Lung (tissue), 12 donors: Measurements from ENCODE around the gene SESN2. TPM values are rescaled to one million over a fixed set of nuclear protein-coding genes. Genes with fewer than 3 reads are reported as not detected.

Source experiments
- ATAC-seq: fragments of 200-7000 bp; cut with Tn5 transposase; one replicate; pipeline ENCODE4 v1.9.1; 2020; ENCODE audit warnings: moderate number of reproducible peaks; ENCODE audit not compliant: insufficient read depth, low FRiP score
- DNase-seq, 3 donors: peaks; one replicate each; pipeline ENCODE4 v3.0.0-alpha.2; 2013 to 2017
- H3K27ac ChIP-seq, 2 donors: one replicate each; pipeline ENCODE4 v1.5.1; 2013; ENCODE audit warnings: mild to moderate bottlenecking in 2 of 2, moderate library complexity in 2 of 2, control low read depth in 1 of 2, inconsistent platforms in 1 of 2, low read depth in 1 of 2, low read length in 1 of 2
- H3K27me3 ChIP-seq, 3 donors: one replicate each; pipeline ENCODE4 v1.5.1; 2013; ENCODE audit warnings: low read length in 2 of 3; ENCODE audit not compliant: control insufficient read depth in 3 of 3, insufficient read depth in 3 of 3
- H3K36me3 ChIP-seq, 4 donors: one replicate each; pipeline ENCODE4 v1.5.1; 2013; ENCODE audit warnings: low read length in 4 of 4, mild to moderate bottlenecking in 1 of 4, moderate library complexity in 1 of 4; ENCODE audit not compliant: control insufficient read depth in 4 of 4, insufficient read depth in 4 of 4
- H3K4me1 ChIP-seq, 5 donors: one replicate each; pipeline ENCODE4 v1.5.1; 2013; ENCODE audit warnings: low read length in 5 of 5, mild to moderate bottlenecking in 2 of 5, moderate library complexity in 1 of 5; ENCODE audit not compliant: control insufficient read depth in 5 of 5, insufficient read depth in 5 of 5
- H3K4me3 ChIP-seq: one replicate; pipeline ENCODE4 v1.5.1; 2013; ENCODE audit warnings: mild to moderate bottlenecking, control low read depth, moderate library complexity
- H3K9ac ChIP-seq, 2 donors: one replicate each; pipeline ENCODE4 v1.5.1; 2013; ENCODE audit warnings: low read length in 2 of 2, control low read depth in 1 of 2; ENCODE audit not compliant: insufficient read depth in 1 of 2
- H3K9me3 ChIP-seq, 4 donors: one replicate each; pipeline ENCODE4 v1.5.1; 2013; ENCODE audit warnings: low read length in 3 of 4, mild to moderate bottlenecking in 1 of 4, moderate library complexity in 1 of 4; ENCODE audit not compliant: control insufficient read depth in 4 of 4, insufficient read depth in 3 of 4
- CTCF ChIP-seq: IDR thresholded peaks from 2 replicates; pipeline ENCODE4 v1.5.1; 2012; ENCODE audit warnings: mild to moderate bottlenecking; ENCODE audit errors: control extremely low read depth, extremely low read depth
- WGBS, 2 donors: extraction: QIAGEN DNeasy Blood & Tissue Kit; methylation state at CpG; one replicate each; pipeline ENCODE4 v1.1.7; 2013; 5-methylcytosine and 5-hydroxymethylcytosine counted together
- polyA plus RNA-seq, 2 donors: library from polyadenylated mRNA; stranded (reverse); fragments of 200-250 nt; gene quantifications; one replicate each; pipeline ENCODE4 v1.2.1, GENCODE V29; 2013
- total RNA-seq, 2 donors: library from RNA; depleted of rRNA in 1 of 2; stranded (reverse); fragments of >200 nt in 1 of 2; gene quantifications; one replicate each; pipeline ENCODE4 v1.2.1, GENCODE V29; 2014 to 2021
- donor health status: control.
- donor health status: control.
- donor health status: Bipolar disorder and iron deficiency.
- donor health status: healthy.
- donor health status: DM: yes; HTN: yes; CAD: no.

SESN2 gene
- total and polyA plus RNA-seq, 4 donors: 3.3 to 19.4 (median 10.9) TPM

- WGBS, 2 donors: 10% methylated on average over 12 of the region's 12 CpGs
- TF ChIP-seq CTCF: no peak
- Histone ChIP-seq H3K4me1 (peaks cover 0 to 20% (median 12%) of the 10 kb centered on the region in 5 donors), H3K9me3 (no peaks in the 10 kb centered on the region), H3K27me3 (no peaks in the 10 kb centered on the region), H3K9ac (no peak overlapping the region), H3K4me3 (no peak overlapping the region), H3K36me3 (no peaks in the 10 kb centered on the region), H3K27ac (peak overlapping the region; percentile 74 to 79)
- ATAC-seq (no peak), DNase-seq (no peak)
These were observed 578 bp upstream of the SESN2 start for GRCh38 chr1:28258628-28259251.

- no peak for TF ChIP-seq CTCF
- Histone ChIP-seq H3K9ac (peak overlapping the region in 1 of 2 donors; percentile 40), H3K4me3 (peak overlapping the region; percentile 78), H3K4me1 (peaks cover 0 to 20% (median 13%) of the 10 kb centered on the region in 5 donors), H3K27me3 (no peaks in the 10 kb centered on the region), H3K27ac (peak overlapping the region; percentile 96), H3K36me3 (no peaks in the 10 kb centered on the region), H3K9me3 (no peaks in the 10 kb centered on the region)
- DNase-seq: peak; percentile 91 to 95 (median 93)
- peak; percentile 60 for ATAC-seq
- WGBS, 2 donors: 3% methylated on average over 50 to 65 of the region's 66 CpGs
These were observed 850 bp downstream of the SESN2 start for GRCh38 chr1:28259934-28260802.

- no peaks in the 10 kb centered on the region for H3K27me3 ChIP-seq
- H3K4me3 ChIP-seq: peak overlapping the region; percentile 19
- H3K4me1 ChIP-seq: peaks cover 0 to 20% (median 13%) of the 10 kb centered on the region in 5 donors
- H3K9ac ChIP-seq: peak overlapping the region in 1 of 2 donors; percentile 36
- ATAC-seq (no peak), DNase-seq (no peak)
- no peaks in the 10 kb centered on the region for H3K9me3 ChIP-seq
- peak overlapping the region in 1 of 2 donors; percentile 10 for H3K27ac ChIP-seq
- WGBS, 2 donors: 71 to 79% methylated on average over 7 of the region's 7 CpGs
- no peaks in the 10 kb centered on the region for H3K36me3 ChIP-seq
- no peak for TF ChIP-seq CTCF
These were observed 1.5 kb downstream of the SESN2 start for GRCh38 chr1:28260803-28261174.
